ENCODE measurements around the gene CFAP20. TPM values are rescaled to one million over a fixed set of nuclear protein-coding genes. Genes with fewer than 3 reads are reported as not detected.
"Not testable (repeated sequence)": the region's sequence is repeated elsewhere in the genome, so short reads cannot be mapped to it uniquely, and the experiment has no call there.

CFAP20 gene
- total RNA-seq, 1 donor = 26.1 TPM

DNA sequence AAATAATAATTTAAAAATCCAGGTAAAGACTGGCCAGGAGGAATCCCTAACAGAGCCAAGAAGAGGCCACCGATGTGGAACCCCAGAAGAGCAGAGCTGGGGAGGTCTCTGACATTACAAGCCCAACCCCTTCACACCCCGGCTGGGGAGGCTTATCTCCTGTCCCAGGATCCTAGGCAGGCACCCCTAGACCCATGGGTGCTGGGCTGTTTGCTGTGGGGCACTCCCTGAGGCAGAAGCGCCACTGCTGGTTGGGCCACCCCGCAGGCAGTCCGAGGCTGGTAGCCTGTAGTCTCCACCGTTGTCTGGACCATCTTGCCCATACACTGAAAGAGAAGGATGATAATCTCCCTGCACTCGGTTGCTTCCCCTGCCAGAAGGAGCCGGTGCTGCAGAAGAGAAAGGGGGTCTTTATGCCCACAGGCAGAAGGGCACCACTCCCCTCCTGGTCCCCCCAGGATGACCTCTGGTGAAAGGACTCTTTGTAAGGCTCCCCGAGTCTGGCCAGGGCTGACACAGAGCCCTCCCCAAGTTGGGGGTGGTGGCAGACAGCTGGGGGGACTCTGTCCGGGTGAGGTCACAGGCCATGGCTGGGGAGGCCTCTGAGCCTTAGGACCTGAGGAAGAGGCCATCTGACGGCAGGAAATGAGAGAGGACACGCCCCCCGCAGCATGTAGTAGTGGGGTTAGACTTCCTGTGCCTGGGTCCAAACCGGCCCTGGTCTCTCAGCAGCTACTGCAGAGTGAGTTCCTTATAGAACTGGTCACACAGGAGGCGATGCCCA is 34.2 kb downstream of the CFAP20 start:
- TF ChIP-seq, protein P1, sequence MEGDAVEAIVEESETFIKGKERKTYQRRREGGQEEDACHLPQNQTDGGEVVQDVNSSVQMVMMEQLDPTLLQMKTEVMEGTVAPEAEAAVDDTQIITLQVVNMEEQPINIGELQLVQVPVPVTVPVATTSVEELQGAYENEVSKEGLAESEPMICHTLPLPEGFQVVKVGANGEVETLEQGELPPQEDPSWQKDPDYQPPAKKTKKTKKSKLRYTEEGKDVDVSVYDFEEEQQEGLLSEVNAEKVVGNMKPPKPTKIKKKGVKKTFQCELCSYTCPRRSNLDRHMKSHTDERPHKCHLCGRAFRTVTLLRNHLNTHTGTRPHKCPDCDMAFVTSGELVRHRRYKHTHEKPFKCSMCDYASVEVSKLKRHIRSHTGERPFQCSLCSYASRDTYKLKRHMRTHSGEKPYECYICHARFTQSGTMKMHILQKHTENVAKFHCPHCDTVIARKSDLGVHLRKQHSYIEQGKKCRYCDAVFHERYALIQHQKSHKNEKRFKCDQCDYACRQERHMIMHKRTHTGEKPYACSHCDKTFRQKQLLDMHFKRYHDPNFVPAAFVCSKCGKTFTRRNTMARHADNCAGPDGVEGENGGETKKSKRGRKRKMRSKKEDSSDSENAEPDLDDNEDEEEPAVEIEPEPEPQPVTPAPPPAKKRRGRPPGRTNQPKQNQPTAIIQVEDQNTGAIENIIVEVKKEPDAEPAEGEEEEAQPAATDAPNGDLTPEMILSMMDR (IDR thresholded peaks at IDR 0.05; ENCODE audit: extremely low read depth, low read depth, low read length) = no peak
- no peak overlapping the region for H2AFZ ChIP-seq (ENCODE audit: low read length)
- no peaks in the 10 kb centered on the region for H3K4me1 ChIP-seq (ENCODE audit: insufficient read depth, low read length)
- H3K79me2 ChIP-seq (ENCODE audit: insufficient read depth, low read length) = no peaks in the 10 kb centered on the region
- no peak overlapping the region for H3K27ac ChIP-seq (ENCODE audit: low read depth, low read length)
- no peaks in the 10 kb centered on the region for H3K36me3 ChIP-seq (ENCODE audit: insufficient read depth, low read length)
- no peaks in the 10 kb centered on the region for H4K20me1 ChIP-seq (ENCODE audit: insufficient read depth, low read length)
- no peak for DNase-seq (ENCODE audit: insufficient read length, low spot score, missing footprints)
- H3K4me3 ChIP-seq (ENCODE audit: insufficient read depth, low read length) = no peak overlapping the region
- H3K27me3 ChIP-seq (ENCODE audit: insufficient read depth, low read length) = peaks cover 10% of the 10 kb centered on the region
- H3K9me3 ChIP-seq (ENCODE audit: low read depth, low read length) = no peaks in the 10 kb centered on the region
- no peak overlapping the region for H3K4me2 ChIP-seq (ENCODE audit: insufficient read depth, low read length)

DNA sequence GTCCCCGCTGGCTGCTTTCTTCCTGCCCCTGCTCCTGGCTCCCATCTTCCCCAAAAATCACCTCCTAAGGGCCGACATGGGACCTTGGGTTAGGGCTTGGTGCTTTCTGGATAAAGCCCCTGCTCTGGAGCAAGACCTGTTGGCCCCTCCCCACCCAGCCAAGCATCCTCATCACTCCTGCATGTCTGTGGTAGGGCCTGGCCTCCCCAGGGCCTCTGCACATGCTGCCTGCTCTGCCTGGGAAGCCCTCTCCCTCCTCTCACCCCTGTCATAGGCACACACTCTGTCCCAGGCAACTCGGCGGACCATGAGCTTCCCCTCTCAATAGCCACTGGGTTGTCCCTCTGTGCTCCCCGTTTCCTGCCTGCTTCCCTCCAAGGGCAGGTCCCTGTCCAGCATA is 35.2 kb downstream of the CFAP20 start:
- H3K9me3 ChIP-seq (ENCODE audit: low read depth, low read length) = no peaks in the 10 kb centered on the region
- TF ChIP-seq, protein P1 (IDR thresholded peaks at IDR 0.05; ENCODE audit: extremely low read depth, low read depth, low read length) = no peak
- no peak overlapping the region for H3K4me2 ChIP-seq (ENCODE audit: insufficient read depth, low read length)
- H3K4me1 ChIP-seq (ENCODE audit: insufficient read depth, low read length) = no peaks in the 10 kb centered on the region
- H2AFZ ChIP-seq (ENCODE audit: low read length) = no peak overlapping the region
- DNase-seq (ENCODE audit: insufficient read length, low spot score, missing footprints) = peak; percentile 75
- H3K36me3 ChIP-seq (ENCODE audit: insufficient read depth, low read length) = no peaks in the 10 kb centered on the region
- no peak overlapping the region for H3K4me3 ChIP-seq (ENCODE audit: insufficient read depth, low read length)
- H3K27me3 ChIP-seq (ENCODE audit: insufficient read depth, low read length) = peaks cover 8% of the 10 kb centered on the region
- H3K79me2 ChIP-seq (ENCODE audit: insufficient read depth, low read length) = no peaks in the 10 kb centered on the region
- no peak overlapping the region for H3K27ac ChIP-seq (ENCODE audit: low read depth, low read length)
- H4K20me1 ChIP-seq (ENCODE audit: insufficient read depth, low read length) = no peaks in the 10 kb centered on the region

DNA sequence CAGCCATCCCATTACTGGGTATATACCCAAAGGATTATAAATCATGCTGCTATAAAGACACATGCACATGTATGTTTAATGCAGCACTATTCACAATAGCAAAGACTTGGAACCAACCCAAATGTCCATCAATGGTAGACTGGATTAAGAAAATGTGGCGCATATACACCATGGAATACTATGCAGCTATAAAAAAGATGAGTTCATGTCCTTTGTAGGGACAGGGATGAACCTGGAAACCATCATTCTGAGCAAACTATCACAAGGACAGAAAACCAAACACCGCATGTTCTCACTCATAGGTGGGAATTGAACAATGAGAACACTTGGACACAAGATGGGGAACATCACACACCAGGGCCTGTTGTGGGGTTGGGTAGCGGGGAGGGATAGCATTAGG is 38.8 kb downstream of the CFAP20 start:
- not testable (repeated sequence) for H3K4me2 ChIP-seq (ENCODE audit: insufficient read depth, low read length); DNase-seq (ENCODE audit: insufficient read length, low spot score, missing footprints); H3K79me2 ChIP-seq (ENCODE audit: insufficient read depth, low read length); H3K4me3 ChIP-seq (ENCODE audit: insufficient read depth, low read length); H3K27ac ChIP-seq (ENCODE audit: low read depth, low read length); H2AFZ ChIP-seq (ENCODE audit: low read length); H3K27me3 ChIP-seq (ENCODE audit: insufficient read depth, low read length); H3K36me3 ChIP-seq (ENCODE audit: insufficient read depth, low read length); H4K20me1 ChIP-seq (ENCODE audit: insufficient read depth, low read length); H3K4me1 ChIP-seq (ENCODE audit: insufficient read depth, low read length); H3K9me3 ChIP-seq (ENCODE audit: low read depth, low read length)

DNA sequence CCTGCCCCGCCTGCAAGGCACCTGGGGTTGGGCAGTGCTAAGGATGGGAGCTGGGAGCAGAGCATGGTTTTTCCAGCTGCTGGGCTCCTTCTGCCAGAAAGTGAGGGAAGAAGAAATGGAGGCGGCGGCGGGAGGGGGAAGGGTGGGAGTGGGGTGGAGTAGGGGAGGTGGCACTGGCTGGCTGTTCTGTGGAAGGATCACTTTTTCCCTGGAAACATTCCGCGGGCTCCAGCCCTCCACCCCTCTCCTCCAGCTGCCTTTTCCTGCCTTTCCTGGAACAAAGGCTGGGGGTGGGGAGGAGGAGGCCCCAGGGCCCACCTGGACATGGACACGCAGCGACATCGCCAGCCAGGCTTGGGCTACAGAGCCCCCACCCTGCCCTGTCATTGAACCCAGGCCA is 41.1 kb downstream of the CFAP20 start:
- Histone ChIP-seq H3K9me3 (ENCODE audit: low read depth, low read length) (no peaks in the 10 kb centered on the region), H3K4me2 (ENCODE audit: insufficient read depth, low read length) (no peak overlapping the region), H3K4me1 (ENCODE audit: insufficient read depth, low read length) (no peaks in the 10 kb centered on the region), H3K4me3 (ENCODE audit: insufficient read depth, low read length) (no peak overlapping the region), H3K27me3 (ENCODE audit: insufficient read depth, low read length) (peaks cover 8% of the 10 kb centered on the region), H2AFZ (ENCODE audit: low read length) (no peak overlapping the region), H3K27ac (ENCODE audit: low read depth, low read length) (no peak overlapping the region), H4K20me1 (ENCODE audit: insufficient read depth, low read length) (no peaks in the 10 kb centered on the region), H3K79me2 (ENCODE audit: insufficient read depth, low read length) (no peaks in the 10 kb centered on the region), H3K36me3 (ENCODE audit: insufficient read depth, low read length) (no peaks in the 10 kb centered on the region)
- TF ChIP-seq, protein P1 (IDR thresholded peaks at IDR 0.05; ENCODE audit: extremely low read depth, low read depth, low read length) = no peak
- DNase-seq (ENCODE audit: insufficient read length, low spot score, missing footprints) = no peak

All from osteoblast (primary cell).